KMS-11 (cell line): Measurements from ENCODE around the gene CALML6.

Source experiments
- H2AFZ ChIP-seq: fragments of 200-600 bp; sonication (generic); 2 replicates; pipeline ENCODE4 v1.6.1; 2016; ENCODE audit warnings: antibody characterized with exemption, mixed run types, low read depth
- H3K27ac ChIP-seq: fragments of 200-600 bp; sonication (generic); 2 replicates; pipeline ENCODE4 v1.6.1; 2016; ENCODE audit warnings: mild to moderate bottlenecking, mixed run types
- H3K27me3 ChIP-seq: fragments of 200-600 bp; sonication (generic); 2 replicates; pipeline ENCODE4 v1.6.1; 2017; ENCODE audit warnings: mild to moderate bottlenecking, low read depth, mixed run types, moderate library complexity; ENCODE audit not compliant: insufficient read depth
- H3K36me3 ChIP-seq: fragments of 200-600 bp; sonication (generic); 2 replicates; pipeline ENCODE4 v1.6.1; 2017; ENCODE audit warnings: mild to moderate bottlenecking, mixed run types; ENCODE audit not compliant: insufficient read depth
- H3K4me1 ChIP-seq: fragments of 200-600 bp; sonication (generic); 2 replicates; pipeline ENCODE4 v1.6.1; 2016; ENCODE audit warnings: mild to moderate bottlenecking, low read depth, mixed run types; ENCODE audit not compliant: poor library complexity, severe bottlenecking
- H3K4me2 ChIP-seq: fragments of 200-600 bp; sonication (generic); 2 replicates; pipeline ENCODE4 v1.7.0; 2016; ENCODE audit warnings: mild to moderate bottlenecking, mixed run types
- H3K4me3 ChIP-seq: fragments of 200-600 bp; sonication (generic); IDR thresholded peaks from 2 replicates; pipeline ENCODE4 v1.6.1; 2017; ENCODE audit warnings: low read depth, low read length, mixed read lengths; ENCODE audit not compliant: insufficient read depth
- H3K79me2 ChIP-seq: fragments of 200-600 bp; sonication (generic); 2 replicates; pipeline ENCODE4 v1.6.1; 2016; ENCODE audit warnings: low read depth, mixed run types; ENCODE audit not compliant: insufficient read depth
- H3K9ac ChIP-seq: fragments of 200-600 bp; sonication (generic); 2 replicates; pipeline ENCODE4 v1.6.1; 2016; ENCODE audit warnings: mild to moderate bottlenecking, mixed run types
- H4K20me1 ChIP-seq: fragments of 200-600 bp; sonication (generic); 2 replicates; pipeline ENCODE4 v1.6.1; 2016; ENCODE audit warnings: mild to moderate bottlenecking, mixed run types; ENCODE audit not compliant: insufficient read depth
- TF ChIP-seq, protein P1 (sequence below): fragments of 200-600 bp; sonication (generic); conservative IDR thresholded peaks from 2 replicates; pipeline ENCODE4 v1.6.1; 2017; ENCODE audit warnings: low read depth, mild to moderate bottlenecking, antibody characterized with exemption, low read length, moderate library complexity, mixed read lengths

Gene CALML6, protein sequence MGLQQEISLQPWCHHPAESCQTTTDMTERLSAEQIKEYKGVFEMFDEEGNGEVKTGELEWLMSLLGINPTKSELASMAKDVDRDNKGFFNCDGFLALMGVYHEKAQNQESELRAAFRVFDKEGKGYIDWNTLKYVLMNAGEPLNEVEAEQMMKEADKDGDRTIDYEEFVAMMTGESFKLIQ

DNA sequence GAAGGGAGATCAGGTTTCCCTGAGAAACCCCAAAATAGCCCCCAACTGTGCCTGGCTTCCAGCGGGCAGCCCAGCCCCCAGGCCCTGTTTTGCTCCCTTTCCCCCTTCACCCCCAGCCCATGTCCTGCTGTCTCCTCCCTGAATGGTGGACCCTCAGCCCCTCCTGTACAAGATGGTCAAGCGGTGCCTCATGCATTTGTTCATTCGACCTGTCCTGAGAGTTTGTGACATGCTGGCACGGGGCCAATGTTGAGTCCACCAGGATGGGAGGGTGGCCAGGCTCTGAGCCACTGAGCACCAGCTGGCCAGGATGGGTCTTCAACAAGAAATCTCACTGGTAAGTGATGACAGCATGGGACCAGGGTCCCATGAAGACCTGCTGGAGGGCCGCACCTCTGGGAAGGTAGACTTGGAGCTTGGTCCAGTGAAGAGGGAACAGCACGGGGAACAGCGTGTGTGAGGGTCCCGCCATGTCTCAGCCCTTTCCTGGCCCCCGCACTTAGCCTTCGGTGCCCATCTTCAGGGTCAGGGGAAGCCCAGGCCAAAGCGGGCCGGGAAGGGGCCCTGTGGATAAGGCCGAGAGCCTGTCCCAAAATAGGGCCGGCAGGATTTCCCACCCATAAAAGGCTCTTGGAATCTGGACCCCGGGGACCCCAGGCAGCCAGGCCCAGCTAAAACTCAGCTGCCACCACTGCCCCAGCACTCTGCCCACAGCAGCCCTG, at the start of gene CALML6:
CALML6 (plus strand) TSS at position 290 of the 722 bp plus-strand sequence; CDS start at position 311, 21 bp downstream.
- H3K36me3 ChIP-seq = no peaks in the 10 kb centered on the region
- H3K4me3 ChIP-seq = no peak within 1 kb of the TSS

DNA sequence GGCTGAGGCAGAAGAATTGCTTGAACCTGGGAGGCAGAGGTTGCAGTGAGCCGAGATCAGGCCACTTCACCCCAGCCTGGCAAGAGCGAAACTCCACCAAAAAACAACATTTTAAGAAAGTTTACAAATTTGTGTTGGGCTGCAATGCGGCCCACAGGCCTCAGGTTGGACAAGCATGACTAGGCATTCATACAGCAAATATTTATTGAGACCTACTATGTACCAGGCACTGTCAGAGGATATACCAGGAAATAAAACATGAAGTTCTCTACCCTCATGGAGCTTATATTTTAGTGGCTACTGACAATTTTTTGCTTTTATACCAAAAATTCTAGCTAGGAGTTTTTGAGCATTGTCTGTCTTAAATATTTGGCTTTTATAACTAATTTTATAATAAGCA, 47.9 kb upstream of the CALML6 start:
- Histone ChIP-seq H3K79me2 (peaks cover 100% of the 10 kb centered on the region), H3K4me2 (no peak overlapping the region), H4K20me1 (peaks cover 84% of the 10 kb centered on the region), H3K4me1 (peaks cover 3% of the 10 kb centered on the region), H3K27ac (no peak overlapping the region), H2AFZ (no peak overlapping the region), H3K9ac (no peak overlapping the region), H3K4me3 (no peak overlapping the region), H3K27me3 (no peaks in the 10 kb centered on the region), H3K36me3 (no peaks in the 10 kb centered on the region; the same call in 1 of the 2 replicates)
- TF ChIP-seq, protein P1, sequence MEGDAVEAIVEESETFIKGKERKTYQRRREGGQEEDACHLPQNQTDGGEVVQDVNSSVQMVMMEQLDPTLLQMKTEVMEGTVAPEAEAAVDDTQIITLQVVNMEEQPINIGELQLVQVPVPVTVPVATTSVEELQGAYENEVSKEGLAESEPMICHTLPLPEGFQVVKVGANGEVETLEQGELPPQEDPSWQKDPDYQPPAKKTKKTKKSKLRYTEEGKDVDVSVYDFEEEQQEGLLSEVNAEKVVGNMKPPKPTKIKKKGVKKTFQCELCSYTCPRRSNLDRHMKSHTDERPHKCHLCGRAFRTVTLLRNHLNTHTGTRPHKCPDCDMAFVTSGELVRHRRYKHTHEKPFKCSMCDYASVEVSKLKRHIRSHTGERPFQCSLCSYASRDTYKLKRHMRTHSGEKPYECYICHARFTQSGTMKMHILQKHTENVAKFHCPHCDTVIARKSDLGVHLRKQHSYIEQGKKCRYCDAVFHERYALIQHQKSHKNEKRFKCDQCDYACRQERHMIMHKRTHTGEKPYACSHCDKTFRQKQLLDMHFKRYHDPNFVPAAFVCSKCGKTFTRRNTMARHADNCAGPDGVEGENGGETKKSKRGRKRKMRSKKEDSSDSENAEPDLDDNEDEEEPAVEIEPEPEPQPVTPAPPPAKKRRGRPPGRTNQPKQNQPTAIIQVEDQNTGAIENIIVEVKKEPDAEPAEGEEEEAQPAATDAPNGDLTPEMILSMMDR = no peak

More for the DNA sequence above, at the start of gene CALML6:
- Histone ChIP-seq H3K27ac (no peak within 1 kb of the TSS), H3K9ac (no peak within 1 kb of the TSS), H4K20me1 (no peaks in the 10 kb centered on the region), H2AFZ (no peak within 1 kb of the TSS), H3K79me2 (no peaks in the 10 kb centered on the region), H3K4me1 (peaks cover 19% of the 10 kb centered on the region), H3K4me2 (no peak within 1 kb of the TSS), H3K27me3 (no peaks in the 10 kb centered on the region)
- TF ChIP-seq, protein P1 = no peak

DNA sequence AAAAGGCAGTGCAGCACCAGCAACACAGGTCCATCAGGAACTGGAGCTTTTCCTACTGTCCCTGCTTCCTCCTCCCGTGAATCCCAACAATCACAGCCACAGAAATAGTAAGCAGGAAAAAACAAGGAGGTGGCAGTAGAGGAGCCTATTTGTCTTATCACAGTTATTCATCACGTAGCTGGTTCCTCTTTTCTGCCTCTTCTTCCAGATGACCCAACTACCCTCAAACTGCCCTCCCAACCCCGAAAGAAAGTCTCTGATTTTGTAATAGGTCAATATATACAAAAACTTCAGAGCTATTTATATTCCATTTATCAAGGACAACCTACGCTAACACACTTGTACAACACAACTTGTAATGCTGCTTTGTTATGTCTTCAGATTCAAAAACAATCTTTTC, 45.6 kb upstream of the CALML6 start:
- Histone ChIP-seq H3K4me1 (peaks cover under 1% of the 10 kb centered on the region), H4K20me1 (peaks cover 81% of the 10 kb centered on the region), H3K4me2 (no peak overlapping the region), H3K4me3 (no peak overlapping the region), H3K27me3 (no peaks in the 10 kb centered on the region), H3K9ac (no peak overlapping the region), H3K27ac (no peak overlapping the region), H3K36me3 (no peaks in the 10 kb centered on the region), H3K79me2 (peaks cover 100% of the 10 kb centered on the region), H2AFZ (no peak overlapping the region)
- TF ChIP-seq, protein P1 = no peak

DNA sequence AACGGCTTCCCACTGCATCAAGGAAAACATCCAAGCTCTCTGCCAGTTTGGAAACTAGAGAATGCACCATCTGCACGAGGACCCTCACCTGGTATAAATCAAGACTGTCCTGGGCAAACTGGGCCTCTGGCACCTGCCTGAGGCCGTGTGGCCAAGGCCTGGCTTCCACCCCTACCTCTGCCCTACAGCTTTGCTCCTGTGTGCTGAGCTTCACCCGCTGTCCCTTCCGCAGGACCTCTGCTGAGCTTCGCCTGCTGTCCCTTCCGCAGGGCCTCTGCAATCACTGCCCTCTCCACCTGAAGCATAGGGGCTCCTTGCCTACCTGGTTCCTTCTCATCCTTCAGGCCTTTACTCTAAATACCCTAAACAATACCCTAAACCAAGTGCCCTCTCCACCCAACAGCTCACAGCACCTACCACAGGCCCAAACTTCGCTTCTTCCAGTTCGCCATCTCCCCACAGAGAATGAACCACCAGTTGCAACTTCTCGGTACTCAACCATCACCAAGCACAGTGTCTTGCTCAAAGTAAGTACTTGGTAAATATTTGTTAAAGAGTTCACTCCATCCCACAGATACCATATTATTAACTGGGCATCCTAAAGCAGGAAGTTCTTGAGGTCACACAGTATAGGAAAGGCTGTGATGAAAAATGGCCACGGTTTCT, 42.6 kb upstream of the CALML6 start:
- H4K20me1 ChIP-seq = peaks cover 74% of the 10 kb centered on the region
- no peaks in the 10 kb centered on the region for H3K4me1 ChIP-seq
- no peak overlapping the region for H3K27ac ChIP-seq
- no peaks in the 10 kb centered on the region for H3K36me3 ChIP-seq
- H3K79me2 ChIP-seq = peaks cover 97% of the 10 kb centered on the region
- H3K4me2 ChIP-seq = no peak overlapping the region
- H3K9ac ChIP-seq = no peak overlapping the region
- no peaks in the 10 kb centered on the region for H3K27me3 ChIP-seq
- TF ChIP-seq, protein P1 = no peak
- H3K4me3 ChIP-seq = no peak overlapping the region
- H2AFZ ChIP-seq = no peak overlapping the region
